Midbrain (tissue), 1 donor: ENCODE data around the gene KIAA0513.

Experiments used
- DNase-seq: peaks from one replicate; lab custom pipeline; 2025; lab: John Stamatoyannopoulos, UW

KIAA0513 gene

GRCh38 chr16:85136213-85136701 is 108.7 kb downstream of the KIAA0513 start:
- peak; percentile 15 for DNase-seq

DNA sequence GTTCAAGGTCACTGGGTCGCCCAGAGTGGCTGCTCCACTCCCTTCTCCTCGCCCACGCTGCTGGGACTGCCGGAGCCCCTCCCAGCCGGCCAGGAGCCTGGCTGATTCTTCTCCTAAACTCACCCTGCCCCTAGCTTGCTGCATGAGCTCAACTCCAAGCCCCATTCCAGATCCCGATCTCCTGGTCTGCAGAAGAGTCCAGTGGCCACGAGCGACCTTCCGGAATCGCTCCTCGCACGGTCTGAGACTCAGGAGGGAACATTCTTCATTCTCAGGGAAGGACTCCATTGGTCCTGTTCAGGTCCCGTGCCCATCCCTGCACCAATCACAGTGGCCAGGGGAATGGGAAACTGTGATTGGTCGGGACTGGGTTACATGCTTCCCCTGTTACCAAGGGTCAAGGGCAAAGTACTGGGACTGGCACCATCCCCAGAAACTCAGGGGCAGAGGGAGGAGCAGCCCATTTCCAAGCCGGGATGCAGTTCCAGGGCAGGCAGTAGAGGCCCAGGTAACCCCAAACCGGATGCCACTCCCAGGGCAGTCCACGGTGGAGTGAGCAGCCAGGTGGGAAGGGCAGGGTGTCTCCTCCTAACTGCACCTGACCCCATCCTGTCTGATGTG is 109.2 kb downstream of the KIAA0513 start:
- DNase-seq = no peak

DNA sequence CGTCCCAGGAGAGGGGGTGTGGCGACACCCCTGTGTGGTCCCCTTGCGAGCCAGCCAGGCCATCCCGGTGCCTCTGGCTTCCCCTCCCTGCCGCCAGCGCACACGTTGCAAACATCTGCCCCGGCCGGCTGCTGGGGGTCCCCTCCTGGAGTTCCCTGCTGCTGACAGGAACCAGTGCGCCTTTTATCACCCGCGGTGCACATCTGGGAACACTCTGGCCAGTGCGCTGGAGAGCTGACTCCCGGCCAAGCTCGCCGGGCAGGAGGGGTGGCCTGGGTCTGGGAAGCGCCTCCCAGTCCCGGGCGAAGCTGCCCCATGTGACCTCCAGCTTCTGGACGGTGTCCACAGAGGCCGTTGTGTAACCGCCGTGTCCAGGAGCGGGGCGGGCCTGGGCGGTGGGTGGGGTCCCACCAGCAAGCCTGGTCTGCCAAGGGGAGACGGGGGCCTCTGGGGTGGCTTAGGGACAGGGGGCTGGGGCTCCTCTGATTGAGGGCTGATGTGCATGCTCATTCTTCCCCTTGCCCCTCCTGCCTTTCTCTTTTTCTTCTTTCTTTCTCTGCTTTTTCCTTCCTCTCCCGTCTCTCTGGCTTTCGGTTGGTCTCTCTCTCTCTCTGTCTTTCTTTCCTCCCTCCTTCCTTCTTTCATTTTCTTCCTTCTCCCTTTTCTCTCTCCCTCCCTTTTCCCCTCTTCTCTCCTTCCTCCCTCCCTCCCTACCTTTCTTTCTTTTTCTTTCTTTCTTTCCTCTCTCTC is 109.9 kb downstream of the KIAA0513 start:
- peak; percentile 93 for DNase-seq

DNA sequence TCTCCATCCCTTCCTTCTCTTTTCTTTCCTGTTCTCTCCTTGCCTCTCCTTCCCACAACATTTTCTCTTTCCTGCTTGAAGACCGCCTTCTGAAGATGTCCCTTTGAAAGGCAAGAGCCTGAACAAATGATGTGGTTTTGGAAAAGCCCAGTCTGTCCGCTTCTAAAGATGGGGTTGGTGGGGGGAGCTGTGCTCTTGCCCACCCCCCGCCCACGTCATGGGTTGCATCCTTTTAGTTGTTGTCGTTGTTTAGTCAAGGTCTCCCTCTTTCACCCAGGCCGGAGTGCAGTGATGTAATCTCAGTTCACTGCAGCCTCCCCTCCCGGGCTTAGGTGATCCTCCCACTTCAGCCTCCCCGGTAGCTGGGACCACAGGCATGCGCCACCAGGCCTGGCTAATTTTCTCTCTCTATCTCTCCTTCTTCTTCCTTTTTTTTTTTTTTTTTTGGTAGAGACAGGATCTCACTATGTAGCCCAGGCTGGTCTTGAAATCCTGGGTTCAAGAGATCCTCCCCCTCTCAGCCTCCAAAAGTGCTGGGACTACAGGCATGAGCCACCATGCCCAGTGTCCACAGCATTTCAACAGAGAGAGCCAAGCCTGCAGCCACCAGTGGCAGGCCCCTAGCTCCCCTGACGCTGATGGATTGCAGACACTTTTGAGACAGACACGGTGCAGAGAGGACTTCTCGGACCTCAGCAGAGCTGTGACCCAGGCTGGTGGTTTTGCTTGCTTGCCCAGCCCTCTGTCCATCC is 110.7 kb downstream of the KIAA0513 start:
- DNase-seq = no peak

GRCh38 chr16:85138825-85139627 is 111.4 kb downstream of the KIAA0513 start:
- DNase-seq = no peak

DNA sequence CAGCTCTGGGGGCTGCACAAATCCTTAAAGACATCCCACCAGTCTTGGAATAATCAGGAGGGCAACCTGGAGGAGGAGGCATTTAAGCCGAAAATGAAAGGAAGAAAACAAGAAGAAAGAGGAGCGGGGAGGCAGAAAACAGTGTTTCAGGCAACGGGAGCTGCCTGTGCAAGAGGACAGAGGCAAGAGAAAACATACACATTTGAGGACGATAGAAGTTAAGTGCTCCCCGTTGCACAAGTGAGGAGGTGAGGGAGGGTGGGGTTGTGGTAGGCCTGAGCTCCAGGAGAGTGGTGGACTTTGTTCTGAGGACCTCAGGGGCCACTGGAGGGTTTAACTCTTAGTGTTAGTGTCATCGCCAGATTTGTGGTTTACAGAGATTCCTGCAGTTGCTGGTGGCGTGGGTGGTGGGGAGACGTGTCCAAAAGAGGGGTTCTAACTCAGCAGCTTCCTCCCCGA is 112.3 kb downstream of the KIAA0513 start:
- no peak for DNase-seq

GRCh38 chr16:85140455-85141012 is 112.9 kb downstream of the KIAA0513 start:
- no peak for DNase-seq

DNA sequence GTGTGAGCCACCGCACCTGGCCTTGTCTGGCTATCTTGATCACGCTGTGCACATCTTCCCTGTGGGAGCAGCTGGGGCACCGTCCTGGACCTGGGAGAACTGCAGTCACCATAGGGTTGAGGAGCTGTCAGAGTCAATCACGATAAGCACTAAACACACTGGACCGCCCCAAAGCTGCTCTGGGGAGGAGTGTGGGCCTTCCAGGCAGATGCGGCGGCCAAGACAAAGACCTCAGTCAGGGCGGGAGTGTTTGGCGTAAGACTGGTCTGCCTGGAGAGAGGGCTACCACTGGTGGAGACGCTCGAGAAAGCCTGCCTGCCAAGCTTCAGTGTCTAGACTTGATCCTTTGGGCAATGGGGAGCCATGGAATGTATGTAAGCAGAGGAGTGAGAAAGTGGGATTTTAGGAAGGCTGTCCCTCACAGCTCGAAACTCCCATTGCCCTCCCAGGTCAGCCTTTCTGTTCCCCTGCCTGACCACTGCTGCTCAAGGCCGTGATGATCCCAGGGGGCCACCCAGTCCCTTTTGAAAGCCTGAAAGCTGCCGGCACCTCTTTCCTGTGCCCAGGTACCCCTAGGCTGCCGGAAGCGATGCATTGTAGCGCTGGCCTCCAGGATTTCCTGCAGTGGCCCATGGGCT is 114.0 kb downstream of the KIAA0513 start:
- no peak for DNase-seq

DNA sequence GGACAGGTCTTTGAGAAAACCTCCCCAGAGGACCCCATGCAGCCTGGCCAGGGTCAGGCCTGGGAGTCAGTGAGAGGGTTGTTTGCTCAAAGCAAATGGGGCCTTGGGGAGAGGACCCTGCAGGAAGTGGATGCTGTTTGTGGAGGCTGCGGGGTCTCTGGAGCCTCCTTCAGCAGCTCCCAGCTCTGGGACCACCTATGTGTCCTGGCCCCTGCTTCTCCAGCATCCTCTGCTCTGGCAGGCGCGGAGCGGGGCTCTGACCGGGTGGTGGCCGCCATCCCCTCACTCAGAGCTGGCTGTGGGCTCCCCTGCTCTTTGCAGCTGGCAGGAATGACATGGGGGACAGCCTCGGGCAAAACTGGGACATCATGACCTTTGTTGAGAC is 114.5 kb downstream of the KIAA0513 start:
- DNase-seq = no peak

GRCh38 chr16:85142771-85143211 is 115.2 kb downstream of the KIAA0513 start:
- no peak for DNase-seq
